ENCODE data around the gene FAM3A. TPM values are rescaled to one million over a fixed set of nuclear protein-coding genes. Genes with fewer than 3 reads are reported as not detected.
A peak's percentile ranks its signal among the peaks of the same experiment; 100 is the strongest.

FAM3A gene
- total and polyA plus RNA-seq, 3 donors from 2014 or later = 24.0 to 41.1 (median 24.7) TPM

DNA sequence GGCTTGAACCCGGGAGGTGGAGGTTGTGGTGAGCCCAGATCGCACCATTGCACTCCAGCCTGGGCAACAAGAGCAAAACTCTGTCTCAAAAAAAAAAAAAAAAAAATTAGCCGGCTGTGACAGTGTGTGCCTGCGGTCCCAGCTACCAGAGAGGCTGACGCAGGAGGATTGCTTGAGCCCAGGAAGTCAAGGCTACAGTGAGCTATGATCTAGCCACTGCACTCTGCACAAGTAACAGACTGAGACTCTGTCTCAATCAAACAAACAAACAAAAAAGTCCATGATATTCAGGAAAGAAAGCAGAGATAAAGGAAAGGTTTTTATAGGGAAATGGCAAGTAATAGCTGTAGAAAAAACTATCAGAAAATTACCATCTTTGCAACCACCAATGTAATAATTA lies 34.8 kb downstream of the FAM3A start:
- 71 to 72% methylated on average over 5 of the region's 5 CpGs for WGBS, 2 donors
- H3K27me3 ChIP-seq = no peaks in the 10 kb centered on the region
- no peak overlapping the region for H3K4me3 ChIP-seq
- H3K36me3 ChIP-seq (ENCODE audit: low read depth, missing control alignments) = no peaks in the 10 kb centered on the region
- H3K4me1 ChIP-seq = no peaks in the 10 kb centered on the region
- H3K9me3 ChIP-seq = no peaks in the 10 kb centered on the region
- no peak overlapping the region for H3K27ac ChIP-seq
- intact Hi-C loops (cut with DNase I; ENCODE audit: low total_unique reads) = no loop called here
- TF ChIP-seq POLR2A (IDR thresholded peaks at IDR 0.05) = no peak
- TF ChIP-seq, protein P1, sequence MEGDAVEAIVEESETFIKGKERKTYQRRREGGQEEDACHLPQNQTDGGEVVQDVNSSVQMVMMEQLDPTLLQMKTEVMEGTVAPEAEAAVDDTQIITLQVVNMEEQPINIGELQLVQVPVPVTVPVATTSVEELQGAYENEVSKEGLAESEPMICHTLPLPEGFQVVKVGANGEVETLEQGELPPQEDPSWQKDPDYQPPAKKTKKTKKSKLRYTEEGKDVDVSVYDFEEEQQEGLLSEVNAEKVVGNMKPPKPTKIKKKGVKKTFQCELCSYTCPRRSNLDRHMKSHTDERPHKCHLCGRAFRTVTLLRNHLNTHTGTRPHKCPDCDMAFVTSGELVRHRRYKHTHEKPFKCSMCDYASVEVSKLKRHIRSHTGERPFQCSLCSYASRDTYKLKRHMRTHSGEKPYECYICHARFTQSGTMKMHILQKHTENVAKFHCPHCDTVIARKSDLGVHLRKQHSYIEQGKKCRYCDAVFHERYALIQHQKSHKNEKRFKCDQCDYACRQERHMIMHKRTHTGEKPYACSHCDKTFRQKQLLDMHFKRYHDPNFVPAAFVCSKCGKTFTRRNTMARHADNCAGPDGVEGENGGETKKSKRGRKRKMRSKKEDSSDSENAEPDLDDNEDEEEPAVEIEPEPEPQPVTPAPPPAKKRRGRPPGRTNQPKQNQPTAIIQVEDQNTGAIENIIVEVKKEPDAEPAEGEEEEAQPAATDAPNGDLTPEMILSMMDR (IDR thresholded peaks at IDR 0.05) = no peak
- no peak for DNase-seq

DNA sequence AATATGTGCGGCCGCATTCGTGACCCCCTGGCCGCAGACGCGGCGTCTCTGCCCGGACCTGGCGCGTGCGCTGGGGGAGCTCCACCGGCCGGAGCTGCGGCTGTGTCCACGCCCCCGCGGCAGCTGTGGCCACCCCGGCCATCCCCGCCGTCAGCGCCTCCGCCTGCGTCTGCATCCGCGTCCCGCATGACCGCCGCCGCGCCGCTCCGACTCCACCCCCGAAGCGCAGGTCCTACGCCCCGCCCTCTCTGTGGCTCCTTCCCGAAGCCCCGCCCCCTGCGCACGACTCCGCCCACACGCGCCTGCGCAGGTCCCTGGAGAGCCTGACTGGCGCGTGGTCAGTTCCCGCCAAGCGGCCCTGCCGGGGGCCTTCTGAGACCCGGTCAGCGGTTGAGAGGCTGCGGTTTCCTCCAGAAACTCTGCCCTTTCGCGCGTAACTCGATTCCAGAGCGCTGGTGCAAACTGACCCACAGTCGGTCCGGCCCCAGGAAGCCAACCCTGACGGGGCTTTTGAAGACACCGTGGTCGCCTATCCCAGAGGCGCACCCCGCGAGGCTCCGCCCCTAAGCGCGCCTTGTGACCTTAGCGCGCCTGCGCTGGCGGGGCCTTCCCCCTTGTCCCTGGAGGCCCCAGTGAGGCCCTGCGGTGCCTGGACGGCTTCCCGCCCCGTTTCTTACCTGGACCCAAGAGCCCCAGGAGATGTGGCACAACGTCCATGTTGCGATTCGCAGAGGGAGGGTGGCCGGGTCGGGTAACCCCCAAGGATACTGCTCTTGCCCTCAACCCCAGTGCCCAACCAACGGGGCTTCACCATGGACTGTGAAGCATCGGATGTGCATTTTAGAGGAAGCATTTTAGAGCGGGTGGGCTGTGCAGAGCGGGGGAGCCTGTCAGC lies 37.1 kb downstream of the FAM3A start, which contains the start of gene LAGE3:
Gene LAGE3, minus strand, starts transcription at position 554 of the 895 bp plus-strand sequence. Its CDS starts 366 bp downstream, at position 188.
- WGBS, 2 donors = 9 to 47% methylated on average over 3 to 31 of the region's 85 CpGs

DNA sequence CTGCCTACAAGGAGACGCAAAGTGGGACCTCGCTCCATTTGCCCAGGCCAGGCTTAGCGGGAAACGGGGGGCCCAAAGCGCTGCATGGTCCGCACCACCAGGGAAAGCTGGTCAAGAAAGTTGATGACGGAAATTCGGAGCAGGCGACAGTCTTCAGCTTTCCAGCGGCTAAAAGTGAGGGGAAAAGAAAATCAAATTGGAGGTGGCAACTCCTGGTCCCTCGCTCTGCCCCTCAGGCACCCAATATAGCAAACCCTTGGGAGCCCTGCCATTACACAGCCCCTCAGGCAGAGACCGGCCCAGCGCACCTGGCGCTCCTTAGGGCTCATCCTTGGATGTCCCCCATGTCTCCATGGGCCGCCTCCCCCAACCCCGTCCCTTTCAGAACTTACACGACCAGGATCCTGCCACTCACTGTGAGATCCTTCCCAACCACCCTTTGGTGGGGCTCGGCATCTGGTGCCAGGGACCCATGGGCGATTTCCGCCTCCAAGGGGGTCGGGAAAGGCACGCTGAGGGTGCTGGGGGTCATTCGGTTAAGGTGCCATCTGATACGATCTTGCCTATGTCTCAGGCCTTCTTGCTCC lies 38.0 kb downstream of the FAM3A start:
- H3K4me1 ChIP-seq = no peaks in the 10 kb centered on the region
- no peak for TF ChIP-seq POLR2A (IDR thresholded peaks at IDR 0.05)
- TF ChIP-seq, protein P1 (IDR thresholded peaks at IDR 0.05) = no peak
- H3K9me3 ChIP-seq = no peaks in the 10 kb centered on the region
- DNase-seq = no peak
- peak overlapping the region; percentile 47 to 56 for H3K4me3 ChIP-seq
- H3K36me3 ChIP-seq (ENCODE audit: low read depth, missing control alignments) = no peaks in the 10 kb centered on the region
- H3K27ac ChIP-seq = peak overlapping the region; percentile 39 to 75
- intact Hi-C loops (cut with DNase I; ENCODE audit: low total_unique reads) = no loop called here
- no peaks in the 10 kb centered on the region for H3K27me3 ChIP-seq
- WGBS, 2 donors = 41 to 45% methylated on average over 19 to 24 of the region's 24 CpGs

More for the DNA sequence above, 37.1 kb downstream of the FAM3A start, which contains the start of gene LAGE3:
- no peaks in the 10 kb centered on the region for H3K27me3 ChIP-seq
- H3K4me1 ChIP-seq = no peaks in the 10 kb centered on the region
- peak within 1 kb of the TSS; percentile 47 to 56 for H3K4me3 ChIP-seq
- DNase-seq = peak; percentile 92
- peak within 1 kb of the TSS; percentile 39 to 75 for H3K27ac ChIP-seq
- intact Hi-C loops (cut with DNase I; ENCODE audit: low total_unique reads) = no loop called here
- TF ChIP-seq, protein P1 (IDR thresholded peaks at IDR 0.05) = no peak
- no peaks in the 10 kb centered on the region for H3K9me3 ChIP-seq
- H3K36me3 ChIP-seq (ENCODE audit: low read depth, missing control alignments) = no peaks in the 10 kb centered on the region

DNA sequence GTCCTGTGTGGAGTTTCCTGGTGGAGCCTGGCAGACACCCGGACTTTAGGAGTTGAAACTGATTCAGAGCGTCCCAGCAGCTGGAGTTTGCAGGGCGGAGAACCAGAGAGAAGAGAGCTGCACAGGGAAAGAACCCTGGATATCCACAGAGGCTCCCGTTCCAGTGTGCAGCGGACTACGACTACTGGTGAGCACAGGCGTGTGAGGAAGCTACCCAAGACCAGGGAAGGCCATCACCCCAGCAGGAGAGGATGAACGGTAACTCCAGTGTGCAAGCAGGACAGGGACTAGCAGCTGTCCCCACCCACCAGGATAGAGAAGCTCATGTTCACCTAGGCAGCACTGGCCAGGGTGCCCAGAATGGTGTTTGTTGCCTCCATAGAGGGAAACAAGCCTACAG lies 39.2 kb downstream of the FAM3A start:
- H3K9me3 ChIP-seq = no peaks in the 10 kb centered on the region
- no peaks in the 10 kb centered on the region for H3K27me3 ChIP-seq
- no peaks in the 10 kb centered on the region for H3K36me3 ChIP-seq (ENCODE audit: low read depth, missing control alignments)
- H3K4me3 ChIP-seq = no peak overlapping the region
- 33 to 56% methylated on average over 2 to 5 of the region's 8 CpGs for WGBS, 2 donors
- DNase-seq = no peak
- H3K4me1 ChIP-seq = no peaks in the 10 kb centered on the region
- no peak overlapping the region for H3K27ac ChIP-seq
- TF ChIP-seq, protein P1 (IDR thresholded peaks at IDR 0.05) = no peak
- TF ChIP-seq POLR2A (IDR thresholded peaks at IDR 0.05) = no peak
- intact Hi-C loops (cut with DNase I; ENCODE audit: low total_unique reads) = no loop called here

Measured in testis (tissue), 3 donors.